HUES48 (cell line): ENCODE measurements around the gene CSN1S1.

Source experiments
- H3K27ac ChIP-seq: one replicate; pipeline ENCODE4 v1.7.0; 2013; ENCODE audit warnings: low read depth, low read length, inconsistent platforms
- H3K27me3 ChIP-seq: 2 replicates; pipeline ENCODE4 v1.6.1; 2013; ENCODE audit warnings: mild to moderate bottlenecking, low read length; ENCODE audit not compliant: control insufficient read depth, insufficient read depth
- H3K36me3 ChIP-seq: 2 replicates; pipeline ENCODE4 v1.6.1; 2013; ENCODE audit warnings: low read length; ENCODE audit not compliant: control insufficient read depth, insufficient read depth
- H3K4me1 ChIP-seq: 2 replicates; pipeline ENCODE4 v1.6.1; 2013; ENCODE audit warnings: mild to moderate bottlenecking, low read length; ENCODE audit not compliant: control insufficient read depth, insufficient read depth
- H3K4me3 ChIP-seq: 2 replicates; pipeline ENCODE4 v1.5.1; 2013; ENCODE audit warnings: mild to moderate bottlenecking, low read depth, low read length
- H3K9ac ChIP-seq: 2 replicates; pipeline ENCODE4 v1.6.1; 2013; ENCODE audit warnings: mild to moderate bottlenecking, low read depth, low read length, moderate library complexity
- H3K9me3 ChIP-seq: 2 replicates; pipeline ENCODE4 v1.6.1; 2013; ENCODE audit warnings: low read length; ENCODE audit not compliant: control insufficient read depth, insufficient read depth

CSN1S1 gene

DNA sequence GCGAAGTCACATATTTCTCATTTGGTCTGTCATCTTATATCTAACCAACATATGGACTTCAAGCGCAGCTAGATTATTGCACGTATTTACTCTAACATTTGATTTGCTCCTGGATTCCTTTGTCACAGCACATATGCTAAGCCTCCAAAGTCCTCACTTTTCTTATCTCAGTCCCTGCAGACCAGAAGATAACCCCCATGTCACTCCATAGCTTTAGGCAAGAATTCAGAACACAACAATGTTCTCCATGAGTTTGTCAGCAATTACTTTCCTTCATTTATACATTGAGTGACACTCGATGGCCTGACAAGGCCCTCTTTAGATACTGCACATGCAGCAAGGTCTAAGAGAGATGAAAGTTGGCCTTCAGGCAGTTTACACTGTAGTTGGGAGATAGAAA lies 60.1 kb downstream of the CSN1S1 start:
- H3K27me3 ChIP-seq, result no peaks in the 10 kb centered on the region
- no peaks in the 10 kb centered on the region for H3K9me3 ChIP-seq
- no peak overlapping the region for H3K27ac ChIP-seq
- H3K4me1 ChIP-seq, result no peaks in the 10 kb centered on the region
- H3K36me3 ChIP-seq, result no peaks in the 10 kb centered on the region
- no peak overlapping the region for H3K9ac ChIP-seq
- H3K4me3 ChIP-seq, result no peak overlapping the region

- H3K4me3 ChIP-seq, result no peak overlapping the region
- H3K4me1 ChIP-seq, result no peaks in the 10 kb centered on the region
- H3K36me3 ChIP-seq, result no peaks in the 10 kb centered on the region
- H3K9ac ChIP-seq, result no peak overlapping the region
- no peaks in the 10 kb centered on the region for H3K9me3 ChIP-seq
- H3K27ac ChIP-seq, result no peak overlapping the region
- no peaks in the 10 kb centered on the region for H3K27me3 ChIP-seq
Measured at GRCh38 chr4:69994782-69995181, 63.9 kb downstream of the CSN1S1 start.

- Histone ChIP-seq H3K36me3 (no peaks in the 10 kb centered on the region), H3K27me3 (no peaks in the 10 kb centered on the region), H3K27ac (no peak within 1 kb of the TSS), H3K4me3 (no peak within 1 kb of the TSS), H3K9ac (no peak within 1 kb of the TSS), H3K4me1 (no peaks in the 10 kb centered on the region), H3K9me3 (no peaks in the 10 kb centered on the region)
Measured at GRCh38 chr4:69995526-69996016, 64.7 kb downstream of the CSN1S1 start, which contains the start of gene STATH. TSS of gene STATH (plus strand) at chr4:69995966. CDS start at chr4:69998438, 2,472 bp downstream.
